K562 treated with DMSO at 1 percent for 24 hours (cell line): Measurements from ENCODE around the gene GMNC. TPM values are rescaled to one million over a fixed set of nuclear protein-coding genes. Genes with fewer than 3 reads are reported as not detected.

Source experiments
- total RNA-seq: library from RNA; unstranded; fragments of 300-600 nt; gene quantifications from 2 replicates; pipeline ENCODE4 v1.2.3, GENCODE V29; 2022; ENCODE audit warnings: low read depth; ENCODE audit not compliant: insufficient read depth

The GMNC gene
- total RNA-seq, result not detected in 2 replicates

GRCh38 chr3:190862209-190863118 lies at the start of gene GMNC:
TSS of gene GMNC (minus strand) at chr3:190862694. CDS start at chr3:190862615, 79 bp downstream.

